Amniotic epithelial cell (primary cell): Measurements from ENCODE around the gene KCND1.
A peak's percentile ranks its signal among the peaks of the same experiment; 100 is the strongest.

ENCODE experiments used
- DNase-seq: peaks from one replicate; pipeline ENCODE4 v3.0.0-alpha.2; 2010; ENCODE audit warnings: low read depth

The KCND1 gene

DNA sequence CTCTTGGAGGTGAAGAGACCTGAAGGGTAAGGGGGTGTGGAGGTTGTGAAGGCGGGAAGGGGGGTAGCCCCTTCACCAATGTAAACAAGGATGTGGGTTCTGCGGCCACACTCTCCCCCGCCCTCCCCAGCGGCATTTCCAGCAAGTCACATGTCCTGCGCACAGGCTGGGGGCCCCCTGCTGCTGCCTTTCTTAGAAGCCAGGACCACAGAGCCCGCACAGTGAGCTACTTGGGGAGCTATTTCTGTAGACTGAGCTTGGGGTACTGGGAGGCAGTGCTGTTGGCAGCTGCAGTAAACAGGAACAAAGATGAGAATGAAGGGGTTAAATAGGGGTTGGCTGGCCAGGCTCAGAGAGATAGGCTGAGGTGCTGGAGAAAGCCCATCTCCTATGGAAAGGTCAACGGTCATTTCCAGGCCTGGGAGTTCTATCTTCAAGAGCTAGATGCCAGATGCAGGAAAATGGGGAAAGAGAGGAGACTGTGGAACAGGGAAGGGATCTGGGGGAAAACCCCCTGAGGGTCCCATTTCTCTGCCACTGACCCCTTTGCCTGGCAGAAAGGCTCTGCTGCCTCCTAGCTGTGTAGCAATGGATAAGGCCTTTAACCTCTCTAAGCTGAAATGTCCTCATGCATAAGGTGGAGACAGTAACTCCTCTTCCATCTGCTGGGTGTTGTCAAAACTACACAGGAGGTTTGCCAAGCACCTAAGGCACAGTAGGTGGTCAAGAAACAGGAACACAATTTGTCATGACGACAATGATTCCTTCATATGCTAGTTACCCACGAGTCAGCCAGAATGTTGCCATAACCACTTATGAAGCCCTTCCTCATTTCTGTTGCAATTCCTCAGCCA is 34.4 kb downstream of the KCND1 start:
- peak; percentile 31 for DNase-seq

GRCh38 chrX:48936429-48937053 is 35.1 kb downstream of the KCND1 start:
- DNase-seq: no peak

- no peak for DNase-seq
Observed at GRCh38 chrX:48935301-48935670, 36.4 kb downstream of the KCND1 start.

GRCh38 chrX:48934581-48935300 is 36.9 kb downstream of the KCND1 start:
- DNase-seq: no peak

DNA sequence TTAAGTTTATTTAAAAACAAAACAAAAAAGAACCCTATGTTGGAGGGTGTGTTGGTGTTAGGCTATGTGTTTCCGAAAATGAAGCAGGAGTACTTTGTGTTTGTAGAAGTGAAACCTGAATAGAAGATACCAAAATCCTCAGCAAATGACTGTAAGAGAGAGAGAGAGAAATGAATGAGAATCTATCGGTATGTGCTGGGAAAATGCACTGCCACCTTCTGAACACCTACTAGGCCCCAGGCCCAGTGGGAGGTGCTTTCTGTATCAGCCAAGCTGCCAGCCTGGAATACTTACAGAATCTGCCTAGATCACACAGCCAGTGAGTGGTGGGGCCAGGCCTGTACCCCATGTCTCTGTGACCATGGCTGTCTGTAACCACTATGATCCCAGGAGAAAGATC is 37.9 kb downstream of the KCND1 start:
- no peak for DNase-seq

- no peak for DNase-seq
Observed at GRCh38 chrX:48927736-48928382, 43.8 kb downstream of the KCND1 start.

DNA sequence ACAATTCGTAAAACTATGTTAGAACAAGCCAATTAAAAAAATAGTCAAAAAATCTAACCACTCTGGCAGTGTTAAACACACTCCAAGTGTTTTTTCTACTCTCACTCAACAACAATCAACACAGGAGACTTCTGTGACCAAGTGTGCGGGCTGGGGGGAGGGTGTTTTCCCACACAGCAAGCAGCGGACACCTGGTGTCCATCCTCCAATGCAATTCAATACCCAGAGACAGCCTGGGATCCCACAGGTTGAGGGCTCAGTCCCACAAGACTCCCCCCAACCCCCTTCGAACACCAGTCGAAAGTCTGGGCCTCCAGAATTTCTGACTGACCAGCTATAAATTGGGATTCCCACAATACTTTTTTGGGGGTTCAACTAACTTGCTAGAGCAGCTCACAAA is 44.5 kb downstream of the KCND1 start:
- DNase-seq: no peak

- no peak for DNase-seq
Observed at GRCh38 chrX:48924270-48924669, 47.4 kb downstream of the KCND1 start.

DNA sequence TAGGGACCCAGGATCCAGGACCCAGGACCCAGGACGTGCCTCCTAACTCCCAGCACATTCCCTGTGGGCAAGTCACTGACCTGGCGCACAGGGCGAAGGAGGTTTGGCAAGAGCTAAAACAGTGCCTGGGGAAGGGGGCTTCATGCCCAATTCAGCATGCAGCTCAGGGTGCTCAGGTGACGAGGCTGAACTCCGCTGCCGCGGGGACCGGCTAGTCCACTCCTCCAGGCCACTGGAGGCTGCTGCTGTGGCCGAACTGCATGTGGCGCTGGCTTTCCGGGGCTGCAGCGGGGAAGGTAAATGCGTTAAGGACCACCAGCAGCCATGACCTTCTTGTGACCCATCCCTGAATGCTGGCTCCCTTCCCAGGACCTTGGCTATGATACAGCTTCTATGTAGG is 47.9 kb downstream of the KCND1 start:
- DNase-seq: no peak

- DNase-seq: no peak
Observed at GRCh38 chrX:48920718-48921104, 50.9 kb downstream of the KCND1 start.

DNA sequence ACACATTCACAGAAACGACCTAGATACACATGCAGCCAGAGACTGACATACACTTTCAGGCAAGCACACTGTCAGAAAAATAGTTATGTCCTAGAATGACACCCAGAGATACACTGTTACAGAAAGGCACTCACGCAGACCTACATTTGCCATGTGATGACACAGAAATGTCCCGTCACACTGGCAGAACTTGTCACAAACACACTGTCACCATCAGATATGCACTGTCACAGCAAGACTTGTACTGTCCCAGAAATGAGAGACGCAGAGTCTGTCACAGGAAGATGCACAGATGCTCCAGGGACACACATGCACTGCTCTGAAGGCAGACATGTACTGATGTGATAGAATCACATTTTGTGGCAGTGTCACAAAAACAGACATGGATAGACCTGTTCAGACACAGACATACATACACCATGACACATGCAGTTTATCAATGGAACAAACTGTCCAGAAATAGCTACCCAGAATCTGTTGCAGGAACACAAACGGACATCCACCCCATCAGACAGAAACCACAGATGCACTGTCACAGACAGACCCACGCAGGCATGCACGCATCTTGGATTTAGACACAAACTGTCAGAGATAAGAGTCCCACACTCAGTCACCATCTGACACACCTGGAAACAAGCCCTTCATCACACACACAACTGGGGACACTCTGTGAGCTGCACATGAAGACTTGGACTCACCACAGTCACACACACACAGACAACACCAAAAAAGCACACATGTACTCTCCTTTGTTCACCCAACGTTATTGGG is 51.5 kb downstream of the KCND1 start:
- DNase-seq: no peak

GRCh38 chrX:48919360-48919841 is 52.2 kb downstream of the KCND1 start:
- DNase-seq: no peak

GRCh38 chrX:48918643-48919340 is 52.9 kb downstream of the KCND1 start, which contains the start of gene PIM2:
PIM2 (minus strand) TSS chrX:48919024; CDS start chrX:48918834, 190 bp downstream.
- peak; percentile 85 for DNase-seq

- no peak for DNase-seq
Observed at GRCh38 chrX:48918301-48918642, 53.4 kb downstream of the KCND1 start.

DNA sequence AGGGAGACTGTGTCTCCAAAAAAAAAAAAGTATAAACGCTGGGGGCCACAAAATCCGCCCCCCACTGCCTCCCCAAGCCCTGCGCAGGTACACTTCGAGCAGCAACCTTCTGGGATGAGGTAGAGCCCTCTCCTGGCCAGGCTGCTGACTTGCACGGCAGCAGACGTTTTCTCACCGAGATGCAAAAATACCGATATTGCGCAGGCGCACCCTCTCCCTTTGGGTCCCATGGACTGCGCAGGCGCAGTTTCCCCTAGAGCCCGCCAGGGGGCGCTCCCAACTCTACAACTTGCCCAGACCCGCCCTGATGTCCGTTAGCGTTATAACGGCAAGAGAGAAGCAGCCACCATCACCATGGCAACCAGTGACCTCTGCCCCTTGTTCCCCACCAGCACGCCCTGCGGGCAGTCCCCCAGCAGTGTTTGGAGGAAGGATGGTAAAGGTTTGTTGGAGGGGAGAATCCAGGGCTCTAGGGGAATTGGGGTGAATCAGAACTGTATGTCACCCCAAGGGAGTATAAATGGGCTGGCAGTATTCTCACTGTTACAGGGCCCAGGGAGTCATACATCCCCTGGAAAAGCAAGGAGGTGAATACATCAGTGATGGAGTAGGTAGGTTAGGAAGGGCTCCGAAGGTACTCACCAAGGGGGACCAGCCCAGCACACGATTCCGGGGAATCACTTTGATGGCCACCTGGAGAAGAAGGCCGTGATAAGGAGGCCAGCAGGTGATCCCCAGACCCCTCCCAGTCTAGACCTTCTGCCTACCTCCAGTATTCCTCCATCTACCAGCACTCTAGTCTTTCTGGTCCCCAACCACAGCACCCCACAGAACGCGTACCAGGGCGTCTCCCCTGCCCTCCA is 54.3 kb downstream of the KCND1 start:
- DNase-seq: peak; percentile 81

DNA sequence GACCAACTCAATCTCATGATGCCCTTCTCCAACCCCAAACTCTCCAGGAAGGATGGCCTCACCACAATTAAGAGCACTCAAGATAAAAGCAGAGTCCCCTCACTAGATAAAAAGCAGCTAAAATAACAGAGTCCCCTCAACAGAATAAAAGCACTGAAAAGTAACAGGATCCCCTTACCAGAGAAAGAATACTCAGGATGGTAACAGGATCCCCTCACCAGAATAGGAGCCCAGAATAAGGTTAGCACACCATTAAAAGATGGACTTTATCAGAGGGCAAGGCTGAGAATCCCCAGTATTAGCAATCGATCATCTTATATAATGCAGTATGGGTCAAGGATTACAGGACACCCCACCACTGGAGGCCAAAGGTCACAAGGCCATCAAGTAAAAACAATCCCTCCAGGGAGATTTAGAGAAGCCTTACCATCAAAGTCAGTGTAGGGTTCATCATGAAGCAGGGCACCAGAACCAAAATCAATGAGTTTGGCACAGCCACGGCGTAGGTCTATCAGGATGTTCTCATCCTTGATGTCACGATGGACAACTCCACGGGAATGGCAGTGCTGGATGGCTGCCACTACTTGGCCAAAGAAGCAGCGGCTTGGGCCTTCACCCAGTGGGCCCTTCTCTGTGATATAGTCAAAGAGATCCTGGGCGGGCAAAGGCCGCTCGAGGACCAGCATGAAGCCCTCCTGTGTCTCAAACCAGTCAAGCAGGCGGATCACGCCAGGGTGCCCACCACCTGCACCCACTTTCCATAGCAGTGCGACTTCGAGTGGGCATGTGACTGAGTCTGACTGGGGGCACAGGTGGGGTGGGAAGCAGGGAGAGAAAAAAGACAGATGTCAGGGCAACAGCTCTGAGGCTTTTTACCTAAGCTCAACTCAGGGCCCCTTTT is 56.8 kb downstream of the KCND1 start:
- no peak for DNase-seq

DNA sequence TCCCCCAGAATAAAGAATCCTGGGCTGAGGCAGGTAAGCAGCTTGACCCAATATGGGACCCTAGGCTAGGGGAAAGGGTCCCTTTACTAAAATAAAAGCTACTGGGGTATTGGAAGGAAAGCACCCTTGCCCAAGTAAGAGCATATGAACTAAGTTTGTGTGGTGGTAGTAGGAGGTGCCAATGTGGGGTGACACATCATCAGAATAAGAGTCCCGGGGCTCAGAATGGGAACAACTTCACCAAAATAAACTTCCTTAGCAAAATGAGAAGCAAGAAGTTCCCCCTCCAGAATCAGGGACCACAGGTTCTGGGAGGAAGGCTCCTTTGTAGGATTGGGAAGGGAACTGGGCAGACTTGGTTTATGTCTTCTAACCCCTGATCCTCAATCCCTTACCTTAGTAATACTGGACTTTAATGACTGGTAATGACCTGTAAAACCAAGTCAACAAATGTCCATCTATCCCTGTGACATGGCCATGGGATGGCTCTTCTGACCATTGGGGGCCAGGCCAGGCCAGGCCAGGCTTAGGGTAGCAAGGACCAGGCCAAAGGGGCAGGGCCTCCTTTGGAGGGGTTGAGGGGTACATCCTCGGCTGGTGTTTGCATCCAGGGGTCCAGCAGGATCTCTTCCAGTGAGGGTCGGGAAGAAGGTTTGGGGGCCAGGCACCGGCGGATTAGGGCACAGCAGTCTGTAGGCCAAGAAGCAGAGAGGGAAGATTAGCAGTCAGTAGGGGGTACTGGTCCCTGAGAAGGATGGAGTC is 57.9 kb downstream of the KCND1 start:
- no peak for DNase-seq
